OCI-LY1 (cell line): ENCODE results near the gene MPL.

Experiments used
- H2AFZ ChIP-seq: fragments of 200-600 bp; sonication (generic), shearing (Covaris generic); 2 replicates; pipeline ENCODE4 v1.6.0; 2014; ENCODE audit warnings: antibody characterized with exemption, mild to moderate bottlenecking, low read length
- H3F3A ChIP-seq: fragments of 200-600 bp; sonication (generic), shearing (Covaris generic); 2 replicates; pipeline ENCODE4 v1.6.0; 2014; ENCODE audit warnings: mild to moderate bottlenecking, antibody characterized with exemption, low read length, moderate library complexity; ENCODE audit not compliant: insufficient read depth
- H3K27ac ChIP-seq: fragments of 200-600 bp; sonication (generic); 2 replicates; pipeline ENCODE4 v1.5.1; 2014; ENCODE audit warnings: low read length, mixed run types, mild to moderate bottlenecking, low read depth; ENCODE audit not compliant: poor library complexity, severe bottlenecking
- H3K27me3 ChIP-seq: fragments of 200-600 bp; sonication (generic); 2 replicates; pipeline ENCODE4 v1.6.0; 2014; ENCODE audit warnings: antibody characterized with exemption, mild to moderate bottlenecking, low read length, moderate library complexity; ENCODE audit not compliant: insufficient read depth
- H3K36me3 ChIP-seq: fragments of 200-600 bp; sonication (generic); 2 replicates; pipeline ENCODE4 v1.6.1; 2014; ENCODE audit warnings: mild to moderate bottlenecking, antibody characterized with exemption, low read length, moderate library complexity, mixed read lengths; ENCODE audit not compliant: insufficient read depth
- H3K4me1 ChIP-seq: fragments of 200-600 bp; sonication (generic); 2 replicates; pipeline ENCODE4 v1.5.1; 2014; ENCODE audit warnings: mild to moderate bottlenecking, low read length, moderate library complexity; ENCODE audit not compliant: insufficient read depth, severe bottlenecking
- H3K4me2 ChIP-seq: fragments of 200-600 bp; sonication (generic), shearing (Covaris generic); 2 replicates; pipeline ENCODE4 v1.6.1; 2014; ENCODE audit warnings: low read length
- H3K4me3 ChIP-seq: fragments of 200-600 bp; sonication (generic); 2 replicates; pipeline ENCODE4 v1.5.1; 2014; ENCODE audit warnings: low read length, low read depth, mild to moderate bottlenecking, mixed read lengths; ENCODE audit not compliant: poor library complexity, severe bottlenecking
- H3K79me2 ChIP-seq: fragments of 200-600 bp; shearing (Covaris generic); 2 replicates; pipeline ENCODE4 v1.6.1; 2016; ENCODE audit warnings: mixed run types, low read length, mixed read lengths; ENCODE audit not compliant: insufficient read depth
- H3K9ac ChIP-seq: fragments of 200-600 bp; sonication (generic), shearing (Covaris generic); 2 replicates; pipeline ENCODE4 v1.6.1; 2014; ENCODE audit warnings: mild to moderate bottlenecking, low read length, mixed read lengths
- H3K9me2 ChIP-seq: fragments of 200-600 bp; sonication (generic), shearing (Covaris generic); 2 replicates; pipeline ENCODE4 v1.6.1; 2014; ENCODE audit warnings: low read depth, mild to moderate bottlenecking, low read length, mixed read lengths
- H3K9me3 ChIP-seq: fragments of 200-600 bp; shearing (Covaris generic); 2 replicates; pipeline ENCODE4 v1.6.1; 2014; ENCODE audit warnings: low read length, mixed read lengths
- H4K20me1 ChIP-seq: fragments of 200-600 bp; sonication (generic), shearing (Covaris generic); 2 replicates; pipeline ENCODE4 v1.6.0; 2016; ENCODE audit warnings: mild to moderate bottlenecking, low read length; ENCODE audit not compliant: insufficient read depth
- CTCF ChIP-seq: fragments of 200-600 bp; sonication (generic), shearing (Covaris generic); IDR thresholded peaks from 2 replicates; pipeline ENCODE4 v1.5.1; 2017; ENCODE audit warnings: mild to moderate bottlenecking, antibody characterized with exemption, low read length, moderate library complexity, mixed read lengths
- EZH2 ChIP-seq: fragments of 200-600 bp; sonication (generic), shearing (Covaris generic); IDR thresholded peaks from 2 replicates; pipeline ENCODE4 v1.8.0; 2017; ENCODE audit warnings: borderline replicate concordance, mixed run types, mild to moderate bottlenecking, antibody characterized with exemption, low read length, moderate library complexity, mixed read lengths

MPL gene

GRCh38 chr1:43315481-43315880 is 22.1 kb upstream of the MPL start:
- no peaks in the 10 kb centered on the region for H4K20me1 ChIP-seq
- no peaks in the 10 kb centered on the region for H3F3A ChIP-seq
- no peak overlapping the region for H3K4me3 ChIP-seq
- no peaks in the 10 kb centered on the region for H3K9me3 ChIP-seq
- no peak overlapping the region for H3K27ac ChIP-seq
- TF ChIP-seq CTCF (no peak), EZH2 (no peak)
- no peak overlapping the region for H3K4me2 ChIP-seq
- H3K79me2 ChIP-seq: no peaks in the 10 kb centered on the region
- H3K4me1 ChIP-seq: no peaks in the 10 kb centered on the region
- no peaks in the 10 kb centered on the region for H3K9me2 ChIP-seq
- H3K36me3 ChIP-seq: no peaks in the 10 kb centered on the region
- no peak overlapping the region for H2AFZ ChIP-seq
- H3K9ac ChIP-seq: no peak overlapping the region
- H3K27me3 ChIP-seq: no peaks in the 10 kb centered on the region

GRCh38 chr1:43315963-43316737 is 21.5 kb upstream of the MPL start:
- no peaks in the 10 kb centered on the region for H3K36me3 ChIP-seq
- H3K27ac ChIP-seq: no peak overlapping the region
- H3K4me3 ChIP-seq: no peak overlapping the region
- no peak overlapping the region for H3K9ac ChIP-seq
- TF ChIP-seq CTCF (no peak), EZH2 (no peak)
- no peaks in the 10 kb centered on the region for H3K79me2 ChIP-seq
- H3K4me2 ChIP-seq: no peak overlapping the region
- H3K4me1 ChIP-seq: no peaks in the 10 kb centered on the region
- no peaks in the 10 kb centered on the region for H3K9me3 ChIP-seq
- H3K27me3 ChIP-seq: no peaks in the 10 kb centered on the region
- no peak overlapping the region for H2AFZ ChIP-seq
- no peaks in the 10 kb centered on the region for H3F3A ChIP-seq
- no peaks in the 10 kb centered on the region for H4K20me1 ChIP-seq
- H3K9me2 ChIP-seq: no peaks in the 10 kb centered on the region

GRCh38 chr1:43316738-43317520 is 20.7 kb upstream of the MPL start:
- no peak overlapping the region for H3K27ac ChIP-seq
- H3K4me1 ChIP-seq: no peaks in the 10 kb centered on the region
- H2AFZ ChIP-seq: no peak overlapping the region
- no peaks in the 10 kb centered on the region for H3K79me2 ChIP-seq
- no peaks in the 10 kb centered on the region for H4K20me1 ChIP-seq
- no peaks in the 10 kb centered on the region for H3K9me2 ChIP-seq
- no peaks in the 10 kb centered on the region for H3K36me3 ChIP-seq
- no peaks in the 10 kb centered on the region for H3K9me3 ChIP-seq
- H3K9ac ChIP-seq: no peak overlapping the region
- no peaks in the 10 kb centered on the region for H3F3A ChIP-seq
- H3K4me3 ChIP-seq: no peak overlapping the region
- H3K27me3 ChIP-seq: no peaks in the 10 kb centered on the region
- no peak overlapping the region for H3K4me2 ChIP-seq
- TF ChIP-seq EZH2: no peak
- no peak for TF ChIP-seq CTCF
